GM19240 (cell line): ENCODE data around the gene CSNK2A1.
A peak's percentile ranks its signal among the peaks of the same experiment; 100 is the strongest.
"Not testable (repeated sequence)": the region's sequence is repeated elsewhere in the genome, so short reads cannot be mapped to it uniquely, and the experiment has no call there.

Experiments
- DNase-seq: peaks from one replicate; pipeline ENCODE4 v3.0.0; 2011; ENCODE audit warnings: low spot score; ENCODE audit not compliant: insufficient read length

CSNK2A1 gene

DNA sequence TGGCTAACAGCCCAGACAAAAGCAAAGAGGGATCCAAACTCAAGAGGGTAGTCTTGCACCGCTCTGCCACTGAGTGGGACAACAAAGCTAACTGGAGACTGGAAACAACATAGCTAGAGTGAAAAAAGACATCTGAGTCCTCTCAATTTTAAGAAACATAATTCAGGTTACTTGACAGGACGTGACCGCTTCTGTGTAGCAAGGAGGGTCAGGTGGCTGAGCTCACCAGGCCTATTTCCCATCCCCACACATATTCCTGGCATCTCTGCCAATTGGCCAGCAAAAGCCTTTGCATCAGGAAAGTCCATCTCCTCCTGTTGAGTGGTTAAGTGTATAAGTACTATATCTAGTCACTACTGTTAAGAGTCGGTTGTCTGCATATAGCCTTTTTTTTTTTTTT lies 55.9 kb downstream of the CSNK2A1 start:
- no peak for DNase-seq

DNA sequence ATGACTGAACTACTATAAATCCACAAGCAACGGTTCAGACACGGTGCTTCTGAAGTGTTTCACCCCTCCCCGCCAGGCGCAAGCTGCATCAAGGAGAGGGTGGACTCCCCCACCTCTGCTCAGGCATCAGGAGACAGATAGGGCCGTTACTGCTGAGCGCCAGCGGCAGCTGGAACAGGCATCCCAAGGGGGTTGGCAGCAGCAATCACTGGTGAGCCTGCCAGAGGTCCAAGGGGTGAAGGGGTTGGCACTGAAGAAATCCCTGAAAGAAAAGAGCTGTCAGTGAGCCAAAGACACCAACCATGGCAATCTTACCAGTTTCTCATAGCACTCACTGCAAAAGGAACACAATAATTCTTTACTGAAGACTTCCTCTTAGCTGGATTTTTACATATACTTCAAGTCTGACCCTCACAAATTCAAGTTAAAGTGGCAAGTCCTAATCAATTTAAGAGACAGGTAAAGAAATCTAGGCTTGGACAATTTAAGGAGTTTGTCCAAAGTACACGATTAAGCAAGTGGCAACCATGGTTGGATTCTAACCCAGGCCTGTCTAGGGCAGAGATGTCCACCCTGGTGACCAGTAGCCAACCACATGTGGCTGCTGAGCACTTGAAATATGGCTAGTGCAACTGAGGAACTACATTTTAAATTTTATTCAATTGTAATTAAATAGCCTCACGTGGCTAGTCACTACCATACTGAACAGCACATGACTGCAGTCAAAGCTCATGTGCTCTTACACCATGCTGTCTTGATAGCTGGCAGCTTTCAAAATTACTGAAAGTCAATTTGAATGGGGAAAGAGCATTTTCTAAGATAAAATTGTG lies 59.6 kb downstream of the CSNK2A1 start:
- no peak for DNase-seq

DNA sequence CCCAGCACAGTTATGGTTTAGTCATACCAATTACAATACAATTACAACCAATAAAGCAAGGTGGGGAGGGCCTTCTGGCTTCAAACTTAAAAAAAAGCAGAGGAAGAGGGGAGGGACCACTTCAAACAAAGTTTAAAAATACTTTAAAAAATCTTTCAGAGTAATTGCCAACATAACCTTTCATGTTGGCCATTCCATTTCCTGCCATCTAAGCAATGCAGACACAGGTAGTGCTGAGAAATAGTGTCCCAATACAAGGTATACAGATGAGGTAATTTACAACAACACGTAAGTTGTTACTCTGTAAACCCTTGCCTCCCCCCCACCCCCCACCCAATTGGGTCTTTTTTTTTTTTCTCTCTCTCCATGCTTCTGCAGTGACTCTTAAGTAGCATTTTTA lies 62.4 kb downstream of the CSNK2A1 start:
- DNase-seq = no peak

DNA sequence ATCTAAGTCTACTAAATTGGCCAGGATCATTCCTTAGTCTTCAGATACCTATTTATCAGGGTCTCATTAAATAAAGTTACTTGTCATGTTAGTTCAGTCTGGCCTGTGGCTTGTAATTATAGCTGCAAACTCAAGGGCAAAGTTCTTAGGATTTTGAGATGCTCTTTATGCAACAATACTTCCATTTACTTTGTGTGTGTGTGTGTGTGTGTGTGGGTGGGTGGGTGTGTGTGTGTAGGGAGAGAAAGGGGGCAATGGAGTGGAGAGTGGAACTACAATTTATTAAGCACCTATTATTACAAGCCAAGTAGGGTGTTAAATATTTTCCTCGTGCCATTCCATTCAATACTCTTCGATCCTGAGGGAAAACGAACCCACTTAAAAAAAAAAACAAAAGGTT lies 63.5 kb downstream of the CSNK2A1 start:
- DNase-seq = no peak

DNA sequence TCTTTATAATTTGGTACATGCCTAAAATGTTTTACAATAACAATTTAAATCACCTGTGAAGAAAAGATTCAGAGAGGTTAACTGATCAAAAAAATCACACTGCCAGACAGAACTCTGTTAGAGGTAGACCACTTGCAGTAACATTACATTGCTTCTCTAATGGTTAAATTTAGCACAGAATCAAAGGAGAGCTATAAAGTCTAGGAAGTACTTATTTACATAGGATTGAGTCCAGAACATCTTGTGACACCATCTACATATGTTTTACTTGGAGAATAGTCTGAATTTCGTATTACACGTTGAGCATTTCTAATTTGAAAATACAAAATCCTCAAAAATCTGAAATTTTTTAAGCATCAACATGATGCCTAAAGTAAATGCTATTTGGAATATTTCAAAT lies 64.1 kb downstream of the CSNK2A1 start:
- no peak for DNase-seq

DNA sequence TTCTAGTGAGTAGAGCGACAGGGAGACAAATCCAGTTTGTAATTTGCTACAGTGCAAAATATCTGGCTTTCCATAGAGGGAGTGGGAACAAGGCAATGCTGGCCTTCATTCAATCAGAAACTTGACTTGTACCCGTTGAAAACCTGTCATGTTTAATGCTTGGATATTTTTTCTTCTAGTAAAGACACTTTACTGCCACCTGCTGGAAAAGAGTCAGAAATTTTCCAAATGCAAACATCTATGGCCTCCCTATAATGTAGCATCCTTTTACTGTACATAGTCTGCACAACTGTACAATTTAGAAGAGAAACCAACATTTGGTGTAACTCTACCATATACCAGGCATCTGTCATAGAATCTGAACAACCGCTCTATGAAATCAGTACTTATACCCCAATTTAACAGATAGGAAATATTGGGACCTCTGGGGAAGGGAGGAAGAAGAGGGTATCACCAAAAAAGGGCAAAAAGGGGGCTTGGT lies 64.6 kb downstream of the CSNK2A1 start:
- peak; percentile 9 for DNase-seq

DNA sequence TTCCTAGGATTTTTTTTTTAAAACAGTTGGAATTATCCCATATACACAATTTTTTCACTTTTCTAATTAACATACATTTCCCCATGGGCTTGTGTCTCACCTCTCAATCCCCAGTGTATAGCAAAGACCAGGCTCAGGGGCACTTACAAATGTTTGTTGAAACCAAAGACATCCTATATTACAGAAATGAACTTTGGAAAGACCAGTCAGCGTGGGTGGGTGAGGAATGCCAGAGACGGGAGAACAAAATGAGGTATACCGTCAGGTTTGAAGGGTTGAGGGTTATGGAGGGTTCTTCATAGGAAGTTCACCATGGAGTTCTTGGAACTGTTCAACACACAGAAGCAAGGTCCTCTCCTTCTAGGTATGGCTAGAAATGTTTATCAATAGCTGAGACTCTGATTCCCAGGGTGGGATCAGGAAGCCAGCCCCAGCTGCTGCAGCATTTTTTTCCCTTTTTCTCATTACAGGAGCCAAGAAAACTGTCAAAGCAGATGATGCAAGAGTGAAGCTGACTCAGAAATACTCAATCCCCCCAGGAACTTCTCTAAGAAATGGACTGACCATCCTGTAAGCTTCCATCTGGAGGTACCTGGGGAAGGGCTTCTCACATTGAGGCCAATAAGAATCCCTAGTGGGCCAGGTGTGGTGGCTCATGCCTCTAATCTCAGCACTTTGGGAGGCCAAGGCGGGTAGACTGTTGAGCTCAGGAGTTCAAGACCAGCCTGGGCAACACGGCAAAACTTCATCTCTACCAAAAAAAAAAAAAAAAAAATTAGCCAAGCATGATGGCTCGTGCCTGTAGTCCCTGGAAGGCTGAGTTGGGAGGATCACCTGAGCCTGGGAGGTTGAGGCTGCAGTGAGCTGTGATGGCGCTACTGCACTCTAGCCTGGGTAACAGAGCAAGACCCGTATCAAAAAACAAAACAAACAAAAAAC lies 65.3 kb downstream of the CSNK2A1 start:
- DNase-seq = no peak

DNA sequence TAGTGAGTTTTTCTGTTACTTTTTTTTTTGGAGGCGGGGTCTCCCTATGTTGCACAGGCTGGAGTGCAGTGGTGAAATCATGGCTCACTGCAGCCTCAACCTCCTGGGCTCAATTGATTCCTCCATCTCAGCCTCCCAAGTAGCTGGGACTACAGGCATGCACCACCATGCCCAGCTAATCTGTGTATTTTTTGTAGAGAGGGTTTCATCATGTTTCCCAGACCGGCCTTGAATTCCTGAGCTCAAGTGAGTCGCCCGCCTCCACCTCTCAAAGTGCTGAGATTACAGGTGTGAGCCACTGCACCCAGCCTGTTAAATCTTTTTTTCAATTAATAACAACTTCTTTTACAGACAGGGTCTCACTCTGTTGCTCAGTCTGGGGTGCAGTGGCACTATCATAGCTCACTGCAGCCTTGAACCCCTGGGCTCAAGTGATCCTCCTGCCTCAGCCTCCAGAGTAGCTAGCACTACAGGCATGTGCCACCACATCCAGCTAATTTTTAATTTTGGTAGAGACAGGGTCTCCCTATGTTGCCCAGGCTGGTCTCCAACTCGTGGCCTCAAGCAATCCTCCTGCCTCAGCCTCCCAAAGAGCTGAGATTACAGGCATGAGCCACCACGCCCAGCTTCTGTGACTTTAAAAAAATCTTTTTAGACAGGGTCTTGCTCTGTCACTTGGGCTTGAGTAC lies 66.9 kb downstream of the CSNK2A1 start:
- not testable (repeated sequence) for DNase-seq

DNA sequence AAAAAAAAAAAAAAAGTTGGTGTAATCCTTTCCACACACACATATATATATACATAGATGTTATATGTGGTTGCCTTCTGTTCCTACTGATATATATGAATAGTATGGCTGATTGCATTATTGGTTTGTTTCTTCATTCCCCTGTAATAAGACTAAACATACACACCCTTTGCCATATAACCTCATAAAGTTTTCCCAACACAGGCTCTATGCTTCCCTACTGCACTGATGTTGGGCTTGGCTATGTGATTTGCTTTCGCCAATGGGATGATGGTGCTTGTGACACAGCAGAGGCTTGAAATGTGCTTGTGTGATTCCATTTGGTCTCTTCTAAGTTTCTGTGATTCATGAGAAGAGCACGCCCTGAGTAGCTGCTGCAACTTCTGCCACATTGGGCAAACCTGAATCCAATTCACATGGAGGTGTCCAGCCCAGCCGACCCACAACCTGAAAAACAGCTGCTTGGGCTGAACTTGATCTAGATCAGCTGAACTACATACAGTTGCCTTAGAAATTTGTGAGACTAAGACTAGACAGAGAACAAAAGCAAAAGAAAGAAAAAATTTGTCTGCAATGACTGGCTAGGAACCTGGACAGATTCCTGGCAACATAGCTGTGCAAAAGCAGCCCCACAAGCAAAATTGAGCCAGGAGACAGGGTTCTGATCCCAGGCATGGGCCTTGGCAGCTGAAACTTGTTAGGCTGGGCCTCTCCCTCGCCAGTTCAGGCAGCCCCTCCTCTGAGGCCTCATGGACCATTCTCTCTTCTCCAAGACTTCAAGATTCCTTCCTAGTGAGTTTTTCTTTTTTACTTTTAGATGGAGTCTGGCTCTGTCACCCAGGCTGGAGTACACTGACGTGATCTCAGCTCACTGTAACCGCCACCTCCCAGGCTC lies 67.9 kb downstream of the CSNK2A1 start:
- no peak for DNase-seq

DNA sequence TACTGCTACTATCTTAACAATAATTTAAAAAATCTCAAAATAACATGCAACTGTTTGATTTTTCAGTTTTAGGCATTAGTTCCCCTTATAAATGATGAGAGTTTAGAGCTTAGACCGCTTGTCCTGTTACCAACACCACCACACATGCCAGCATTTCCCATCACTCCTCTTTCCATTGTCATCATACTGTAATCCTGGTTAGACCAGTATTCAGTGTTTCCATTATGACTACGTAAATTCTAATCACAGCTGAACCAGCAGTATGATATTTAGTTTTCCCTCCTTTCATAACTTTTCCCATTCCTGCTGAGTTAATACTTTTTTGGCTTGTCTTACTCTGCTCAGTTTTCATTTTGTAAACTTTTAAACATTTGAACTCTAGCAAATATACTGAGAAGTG lies 69.0 kb downstream of the CSNK2A1 start:
- no peak for DNase-seq

DNA sequence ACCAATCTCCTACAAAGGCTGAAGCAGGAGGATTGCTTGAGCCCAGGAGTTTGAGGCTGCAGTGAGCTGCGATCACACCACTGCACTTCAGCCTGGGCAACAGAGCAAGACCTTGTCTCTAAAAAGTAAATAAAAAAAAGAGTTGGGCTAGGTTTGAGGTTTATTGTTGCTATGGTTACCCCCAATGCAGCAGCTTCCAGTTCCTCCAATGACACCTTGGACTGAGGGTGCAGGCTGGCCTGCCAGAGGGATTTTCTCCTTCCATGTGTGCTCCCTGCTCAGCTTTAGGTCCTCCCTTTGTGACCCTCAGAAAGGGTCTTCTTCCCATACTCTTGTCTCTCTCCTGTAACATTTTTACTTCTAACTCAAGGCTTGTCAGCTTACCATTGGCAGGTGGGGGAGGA lies 70.7 kb downstream of the CSNK2A1 start:
- DNase-seq = no peak

DNA sequence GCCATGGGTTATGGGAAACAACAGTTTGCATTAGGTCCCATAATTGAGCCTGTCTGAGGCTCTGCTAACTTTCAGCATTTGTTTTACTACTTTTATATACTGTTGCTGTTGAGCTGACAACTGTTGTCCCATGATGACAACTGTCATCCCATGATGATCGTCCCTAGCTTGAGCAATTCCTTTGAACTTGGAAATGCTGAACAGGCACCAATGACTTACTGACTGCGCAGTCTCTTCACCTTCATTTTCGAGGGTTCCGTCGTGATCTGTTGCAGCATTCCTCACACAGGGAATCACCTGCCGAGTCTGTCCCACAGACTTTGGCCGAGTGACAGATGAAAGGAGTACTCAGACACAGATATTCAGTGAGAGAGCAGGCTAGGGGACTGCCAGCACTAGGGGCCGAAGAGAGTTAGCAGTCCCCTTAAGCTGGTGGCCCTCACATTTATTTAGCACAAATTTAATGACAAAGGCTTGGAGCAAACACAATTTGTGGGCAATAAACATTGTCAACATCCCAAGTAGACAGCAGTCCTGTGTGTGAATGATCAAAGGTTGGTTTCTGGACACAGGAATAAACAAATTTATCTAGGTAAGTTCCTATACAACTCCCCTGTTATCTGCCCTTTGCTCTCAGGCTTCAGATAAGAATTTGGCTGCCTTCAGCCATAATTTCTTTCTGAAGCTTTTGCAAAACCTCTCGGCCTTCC lies 71.3 kb downstream of the CSNK2A1 start:
- no peak for DNase-seq

DNA sequence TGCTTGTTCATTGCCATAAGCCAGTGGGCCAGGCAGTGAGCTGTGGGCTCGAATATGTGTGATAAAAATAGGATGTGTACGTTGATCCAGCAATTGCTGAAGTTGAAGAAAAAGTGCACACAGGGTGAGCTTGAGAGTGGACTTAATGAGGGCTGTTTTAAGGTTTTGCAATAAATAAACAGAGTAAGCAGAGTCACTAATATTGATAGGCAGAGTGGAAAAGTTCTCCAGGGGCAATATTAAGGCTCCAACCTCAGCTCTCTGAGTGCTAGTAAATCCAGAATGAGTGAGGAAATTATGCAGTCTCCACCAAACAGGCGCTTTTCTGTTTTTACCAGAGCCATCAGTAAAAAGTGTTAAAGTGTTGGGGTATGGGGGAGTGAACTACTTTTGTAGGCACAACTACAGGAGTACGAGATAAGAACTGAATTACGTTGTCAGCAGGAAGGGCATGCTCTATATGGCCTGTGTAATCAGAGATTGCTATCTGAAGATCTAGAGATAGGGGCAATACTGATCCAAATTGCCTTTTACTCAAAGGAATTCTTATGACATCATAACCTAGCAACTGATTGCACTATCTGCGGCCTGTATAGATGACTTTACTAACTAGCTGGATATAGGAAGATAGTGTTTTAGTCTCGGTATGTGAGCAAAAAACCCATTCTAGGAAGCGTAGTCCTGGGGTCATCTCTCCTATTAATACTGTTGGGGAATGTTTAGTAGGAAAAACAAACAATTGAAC lies 73.7 kb downstream of the CSNK2A1 start:
- no peak for DNase-seq

DNA sequence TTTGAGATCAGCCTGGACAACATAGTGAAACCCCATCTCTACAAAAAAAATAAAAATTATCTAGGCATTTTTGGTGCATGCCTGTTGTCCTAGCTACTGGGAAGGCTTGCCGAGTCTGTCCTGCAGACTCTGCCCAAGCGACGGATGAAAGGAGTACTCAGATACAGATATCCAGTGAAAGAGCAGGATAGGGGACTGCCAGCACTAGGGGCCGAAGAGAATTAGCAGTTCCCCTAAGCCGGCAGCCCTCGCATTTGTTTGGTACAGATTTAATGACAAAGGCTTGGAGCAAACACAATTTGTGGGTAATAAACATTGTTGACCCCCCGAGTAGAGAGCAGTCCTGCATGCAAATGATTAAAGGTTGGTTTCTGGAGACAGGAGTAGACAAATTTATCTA lies 75.8 kb downstream of the CSNK2A1 start:
- no peak for DNase-seq

DNA sequence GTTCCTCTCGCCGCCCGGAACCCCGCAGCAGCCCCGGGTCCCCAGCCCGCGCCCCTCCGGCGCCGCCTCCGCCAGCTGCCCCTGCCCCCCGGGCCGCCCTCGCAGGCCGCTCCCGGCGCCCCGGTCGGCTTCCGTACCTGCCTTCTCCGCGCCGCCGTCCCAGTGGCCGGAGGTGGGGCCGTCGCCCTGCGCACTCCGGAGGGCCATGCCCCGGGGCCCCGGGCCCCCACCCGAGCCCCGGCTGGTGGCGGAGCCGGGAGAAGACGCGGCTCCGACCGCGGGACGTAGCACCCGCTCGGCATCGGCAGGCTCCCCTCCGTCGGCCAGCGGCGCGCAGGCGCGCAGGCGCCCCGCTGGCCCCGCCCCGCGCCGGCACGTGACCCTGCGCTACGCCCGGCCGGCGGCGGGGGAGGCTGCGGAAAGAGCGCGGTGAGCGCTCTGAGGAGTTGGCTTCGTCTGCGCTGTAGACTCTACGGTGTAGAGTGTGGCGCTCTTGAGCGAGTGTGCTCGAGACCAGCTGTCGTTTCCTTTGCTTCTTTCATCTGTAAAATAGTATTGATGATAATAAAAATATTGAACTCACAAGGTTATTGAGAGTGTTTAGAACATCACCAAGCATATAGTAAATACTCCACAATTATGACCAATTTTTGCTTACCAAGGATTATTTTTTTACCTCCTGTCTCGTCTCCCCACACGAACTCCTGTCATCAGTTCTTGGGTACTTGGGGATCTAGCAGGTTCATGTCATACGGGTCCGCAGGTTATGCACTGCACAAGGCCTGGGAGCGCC lies 81.2 kb downstream of the CSNK2A1 start, which contains the start of gene TBC1D20:
Gene TBC1D20 (minus strand): TSS at position 335 of the 793 bp plus-strand sequence. CDS start 128 bp downstream, at position 207.
- peak; percentile 85 for DNase-seq

DNA sequence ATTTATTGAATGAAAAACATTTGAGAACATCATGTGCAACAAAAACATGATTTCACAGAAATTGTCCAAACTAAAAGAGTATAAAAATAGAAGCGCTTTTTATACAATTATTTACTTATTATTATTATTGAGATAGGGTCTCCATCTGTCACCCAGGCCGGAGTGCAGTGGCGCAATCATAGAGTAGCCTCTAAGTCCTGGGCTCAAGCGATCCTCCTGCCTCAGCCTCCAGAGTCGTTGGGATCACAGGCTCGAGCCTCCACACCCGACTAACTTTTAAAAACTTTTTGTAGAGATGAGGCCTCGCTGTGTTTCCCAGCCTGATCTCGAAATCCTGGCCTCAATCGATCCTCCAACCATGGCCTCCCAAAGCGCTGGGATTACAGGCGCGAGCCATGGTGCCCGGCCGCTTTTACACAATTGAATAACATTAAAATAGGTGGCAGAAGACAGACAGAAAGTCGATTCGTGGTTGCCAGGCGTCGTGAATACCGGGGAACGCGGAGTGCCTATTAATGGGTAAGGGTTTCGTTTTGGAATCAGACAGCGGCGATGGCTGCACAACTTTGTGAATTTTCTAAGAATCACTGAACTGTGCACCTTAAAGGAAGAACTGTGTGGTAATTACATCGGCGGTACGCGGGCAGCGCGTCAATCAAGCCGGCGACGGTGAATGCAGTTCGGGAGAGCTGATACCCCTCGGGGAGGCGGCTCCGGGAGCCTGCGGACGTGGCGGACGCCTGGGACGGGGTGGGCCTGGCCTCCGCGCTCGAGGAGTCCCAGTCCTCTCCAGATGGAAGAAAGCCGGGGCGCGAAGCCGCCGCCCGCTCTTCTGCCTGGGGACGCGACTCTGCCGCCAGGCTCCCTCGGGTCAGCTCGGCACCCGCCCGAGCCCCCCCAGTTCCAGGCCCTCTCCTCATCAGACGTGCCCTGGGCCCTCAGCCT lies 82.1 kb downstream of the CSNK2A1 start:
- peak; percentile 45 for DNase-seq

DNA sequence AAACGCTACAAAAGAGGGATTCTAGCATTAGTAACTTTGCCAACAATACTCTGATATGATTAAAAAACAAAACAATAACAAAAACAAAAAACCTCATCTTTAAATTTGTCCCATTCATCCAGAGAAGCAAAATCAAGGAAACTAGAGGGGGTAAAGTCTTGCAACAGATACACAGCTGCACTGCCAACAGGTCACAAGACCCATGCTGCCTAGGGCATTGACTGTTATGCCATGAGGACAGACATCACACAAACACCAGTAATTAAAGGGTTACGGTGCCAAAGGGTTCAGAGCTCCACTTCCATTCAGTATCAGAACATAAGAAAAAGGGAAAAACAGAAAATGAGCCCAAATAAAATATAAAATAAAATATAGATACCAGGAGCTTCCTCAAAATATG lies 82.9 kb downstream of the CSNK2A1 start:
- DNase-seq = no peak
